Fibroblast of lung (primary cell): ENCODE measurements around the gene AGBL4. TPM values are rescaled to one million over a fixed set of nuclear protein-coding genes. Genes with fewer than 3 reads are reported as not detected.

Experiments used
- DNase-seq, 2 donors: peaks; one replicate each; pipeline versions ENCODE4 v3.0.0 to v3.0.0-alpha.2; 2010; ENCODE audit warnings: low read depth in 2 of 2
- H2AFZ ChIP-seq: 2 replicates; pipeline ENCODE4 v1.5.1; 2012; ENCODE audit warnings: low read length, control low read depth, inconsistent platforms
- H3K27ac ChIP-seq: 2 replicates; pipeline ENCODE4 v1.5.1; 2011; ENCODE audit warnings: low read length, control low read depth; ENCODE audit not compliant: insufficient read depth
- H3K27me3 ChIP-seq: 2 replicates; pipeline ENCODE4 v1.5.1; 2011; ENCODE audit warnings: mild to moderate bottlenecking, low read length; ENCODE audit not compliant: control insufficient read depth, insufficient read depth
- H3K36me3 ChIP-seq: 2 replicates; pipeline ENCODE4 v1.5.1; 2011; ENCODE audit warnings: low read length; ENCODE audit not compliant: control insufficient read depth, insufficient read depth
- H3K4me1 ChIP-seq: 2 replicates; pipeline ENCODE4 v1.5.1; 2011; ENCODE audit warnings: low read length; ENCODE audit not compliant: control insufficient read depth, insufficient read depth; ENCODE audit errors: extremely low read depth
- H3K4me2 ChIP-seq: 2 replicates; pipeline ENCODE4 v1.5.1; 2011; ENCODE audit warnings: low read length, control low read depth; ENCODE audit not compliant: insufficient read depth; ENCODE audit errors: extremely low read depth
- H3K4me3 ChIP-seq, 4 experiments: fragments of 200-600 bp in 1 of 4; sonication (generic) in 1 of 4; replicated peaks in 1 of 4; 2 replicates each; pipeline ENCODE4 v1.5.1; 2011 to 2016; ENCODE audit warnings: low read length in 4 of 4, low read depth in 3 of 4, mild to moderate bottlenecking in 3 of 4, control low read depth in 2 of 4, inconsistent platforms in 1 of 4, mixed read lengths in 1 of 4; ENCODE audit not compliant: insufficient read depth in 1 of 4; ENCODE audit errors: control extremely low read depth in 1 of 4
- H3K79me2 ChIP-seq: 2 replicates; pipeline ENCODE4 v1.5.1; 2012; ENCODE audit warnings: mild to moderate bottlenecking, low read length, inconsistent platforms; ENCODE audit not compliant: control insufficient read depth, insufficient read depth
- H3K9ac ChIP-seq: 2 replicates; pipeline ENCODE4 v1.5.1; 2011; ENCODE audit warnings: mild to moderate bottlenecking, low read length, control low read depth; ENCODE audit not compliant: insufficient read depth
- H3K9me3 ChIP-seq: 2 replicates; pipeline ENCODE4 v1.5.1; 2012; ENCODE audit warnings: low read depth, low read length; ENCODE audit not compliant: control insufficient read depth, insufficient read depth
- H4K20me1 ChIP-seq: 2 replicates; pipeline ENCODE4 v1.5.1; 2011; ENCODE audit warnings: low read length; ENCODE audit not compliant: control insufficient read depth, insufficient read depth; ENCODE audit errors: extremely low read depth
- EZH2 ChIP-seq: IDR thresholded peaks from 2 replicates; pipeline ENCODE4 v1.5.1; 2012; ENCODE audit warnings: low read length, control low read depth, mild to moderate bottlenecking; ENCODE audit errors: missing control alignments
- polyA plus RNA-seq, 2 donors: library from polyadenylated mRNA; depleted of rRNA in 1 of 2; stranded (reverse) in 1 of 2; unstranded in 1 of 2; fragments of >200 nt; gene quantifications; 2 replicates each; pipeline ENCODE4 v1.2.1, GENCODE V29; 2011 to 2012; ENCODE audit warnings: missing spikeins in 1 of 2
- total RNA-seq: library from RNA; depleted of rRNA; stranded (reverse); fragments of >200 nt; gene quantifications from 2 replicates; pipeline ENCODE4 v1.2.1, GENCODE V29; 2014
- TF ChIP-seq, protein P1 (sequence below), 2 donors: IDR thresholded peaks in 1 of 2; conservative IDR thresholded peaks in 1 of 2; 1 replicate in 1 of 2; 2 replicates in 1 of 2; pipeline ENCODE4 v1.5.1; 2011 to 2012; ENCODE audit warnings: low read length in 2 of 2, control low read depth in 1 of 2, inconsistent platforms in 1 of 2, low read depth in 1 of 2, mild to moderate bottlenecking in 1 of 2

AGBL4 gene
- total and polyA plus RNA-seq, 2 donors (not counting 1 experiment from before 2014, with no cell fraction given): not detected

GRCh38 chr1:48603222-48603621 is 1420.5 kb downstream of the AGBL4 start:
- no peak for DNase-seq
- Histone ChIP-seq H3K4me1 (no peaks in the 10 kb centered on the region), H2AFZ (no peak overlapping the region), H3K36me3 (no peaks in the 10 kb centered on the region), H3K9ac (no peak overlapping the region), H3K79me2 (no peaks in the 10 kb centered on the region), H3K4me2 (no peak overlapping the region), H3K27ac (no peak overlapping the region), H3K9me3 (no peaks in the 10 kb centered on the region), H4K20me1 (no peaks in the 10 kb centered on the region), H3K27me3 (no peaks in the 10 kb centered on the region), H3K4me3 (no peak overlapping the region)
- TF ChIP-seq, protein P1, sequence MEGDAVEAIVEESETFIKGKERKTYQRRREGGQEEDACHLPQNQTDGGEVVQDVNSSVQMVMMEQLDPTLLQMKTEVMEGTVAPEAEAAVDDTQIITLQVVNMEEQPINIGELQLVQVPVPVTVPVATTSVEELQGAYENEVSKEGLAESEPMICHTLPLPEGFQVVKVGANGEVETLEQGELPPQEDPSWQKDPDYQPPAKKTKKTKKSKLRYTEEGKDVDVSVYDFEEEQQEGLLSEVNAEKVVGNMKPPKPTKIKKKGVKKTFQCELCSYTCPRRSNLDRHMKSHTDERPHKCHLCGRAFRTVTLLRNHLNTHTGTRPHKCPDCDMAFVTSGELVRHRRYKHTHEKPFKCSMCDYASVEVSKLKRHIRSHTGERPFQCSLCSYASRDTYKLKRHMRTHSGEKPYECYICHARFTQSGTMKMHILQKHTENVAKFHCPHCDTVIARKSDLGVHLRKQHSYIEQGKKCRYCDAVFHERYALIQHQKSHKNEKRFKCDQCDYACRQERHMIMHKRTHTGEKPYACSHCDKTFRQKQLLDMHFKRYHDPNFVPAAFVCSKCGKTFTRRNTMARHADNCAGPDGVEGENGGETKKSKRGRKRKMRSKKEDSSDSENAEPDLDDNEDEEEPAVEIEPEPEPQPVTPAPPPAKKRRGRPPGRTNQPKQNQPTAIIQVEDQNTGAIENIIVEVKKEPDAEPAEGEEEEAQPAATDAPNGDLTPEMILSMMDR (conservative IDR thresholded peaks at IDR 0.05 in 1 of 2, IDR thresholded peaks at IDR 0.05 in 1 of 2; ENCODE audit: low read depth in 1 of 2, low read length in 2 of 2): no peak
- no peak for TF ChIP-seq EZH2

- no peak for DNase-seq
- H3K36me3 ChIP-seq: no peaks in the 10 kb centered on the region
- H4K20me1 ChIP-seq: no peaks in the 10 kb centered on the region
- H3K79me2 ChIP-seq: no peaks in the 10 kb centered on the region
- no peak overlapping the region for H3K9ac ChIP-seq
- no peak overlapping the region for H3K4me2 ChIP-seq
- H3K4me3 ChIP-seq: no peak overlapping the region
- H3K4me1 ChIP-seq: no peaks in the 10 kb centered on the region
- H3K27ac ChIP-seq: no peak overlapping the region
- TF ChIP-seq EZH2: no peak
- TF ChIP-seq, protein P1 (conservative IDR thresholded peaks at IDR 0.05 in 1 of 2, IDR thresholded peaks at IDR 0.05 in 1 of 2; ENCODE audit: low read depth in 1 of 2, low read length in 2 of 2): no peak
- H3K9me3 ChIP-seq: no peaks in the 10 kb centered on the region
- no peaks in the 10 kb centered on the region for H3K27me3 ChIP-seq
- H2AFZ ChIP-seq: no peak overlapping the region
Observed at GRCh38 chr1:48602349-48602748, 1421.4 kb downstream of the AGBL4 start.

DNA sequence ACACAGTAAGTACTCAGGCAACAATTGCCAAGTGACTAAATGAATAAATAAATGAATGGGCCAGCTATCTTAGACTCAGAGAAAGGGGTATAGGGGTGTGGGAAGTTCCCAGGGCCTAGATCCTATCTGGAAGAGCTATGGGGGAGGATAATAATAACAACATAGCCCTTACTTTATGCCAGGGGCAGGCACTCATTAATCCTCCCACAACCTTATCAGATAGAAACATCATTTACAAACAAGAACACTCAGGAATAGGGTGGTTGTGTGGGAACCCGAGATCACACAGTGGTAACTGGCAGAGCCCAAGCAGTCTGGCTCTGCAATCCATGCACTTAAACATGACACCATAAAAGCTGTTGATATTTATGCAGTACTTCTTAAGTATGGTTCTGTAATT is 1423.6 kb downstream of the AGBL4 start:
- Histone ChIP-seq H2AFZ (no peak overlapping the region), H3K4me1 (no peaks in the 10 kb centered on the region), H3K27me3 (no peaks in the 10 kb centered on the region), H3K79me2 (no peaks in the 10 kb centered on the region), H3K4me3 (no peak overlapping the region), H4K20me1 (no peaks in the 10 kb centered on the region), H3K9me3 (no peaks in the 10 kb centered on the region), H3K4me2 (no peak overlapping the region), H3K36me3 (no peaks in the 10 kb centered on the region), H3K9ac (no peak overlapping the region), H3K27ac (no peak overlapping the region)
- TF ChIP-seq EZH2: no peak
- no peak for DNase-seq
